ENCODE data around the gene HBZ.
"Not testable (repeated sequence)": the region's sequence is repeated elsewhere in the genome, so short reads cannot be mapped to it uniquely, and the experiment has no call there.

The HBZ gene

GRCh38 chr16:138049-138417, 14.4 kb upstream of the HBZ start:
- DNase-seq: peak; percentile 19

DNA sequence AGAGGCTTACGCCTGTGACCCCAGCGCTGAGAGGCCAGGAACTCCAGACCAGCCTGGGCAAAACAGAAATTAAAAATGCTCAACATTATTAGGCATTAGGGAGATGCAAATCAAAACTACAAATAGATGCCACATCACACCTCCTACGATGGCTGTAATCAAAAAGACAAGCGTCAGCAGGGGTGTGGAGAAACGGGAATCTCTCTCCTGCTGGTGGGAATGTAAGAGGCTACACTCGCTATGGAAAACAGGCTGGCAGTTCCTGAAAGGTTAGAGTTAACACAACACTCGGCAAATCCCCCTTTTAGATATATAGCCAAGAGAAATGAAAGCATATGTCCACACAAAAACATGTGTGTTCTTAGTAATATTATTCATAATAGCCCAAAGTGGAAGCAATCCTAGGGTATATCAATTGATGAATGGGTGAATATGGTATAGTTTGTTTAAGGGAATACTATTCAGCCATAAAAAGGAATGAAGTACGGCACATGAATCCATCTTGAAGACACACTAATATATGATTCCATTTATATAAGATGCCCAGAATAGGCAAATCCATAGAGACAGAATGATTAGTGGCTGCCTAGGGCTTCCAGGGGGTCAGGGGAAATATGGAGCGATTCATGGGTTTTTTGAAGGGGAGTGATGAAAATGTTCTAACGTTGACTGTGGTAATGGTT, 12.1 kb upstream of the HBZ start:
- DNase-seq: no peak

DNA sequence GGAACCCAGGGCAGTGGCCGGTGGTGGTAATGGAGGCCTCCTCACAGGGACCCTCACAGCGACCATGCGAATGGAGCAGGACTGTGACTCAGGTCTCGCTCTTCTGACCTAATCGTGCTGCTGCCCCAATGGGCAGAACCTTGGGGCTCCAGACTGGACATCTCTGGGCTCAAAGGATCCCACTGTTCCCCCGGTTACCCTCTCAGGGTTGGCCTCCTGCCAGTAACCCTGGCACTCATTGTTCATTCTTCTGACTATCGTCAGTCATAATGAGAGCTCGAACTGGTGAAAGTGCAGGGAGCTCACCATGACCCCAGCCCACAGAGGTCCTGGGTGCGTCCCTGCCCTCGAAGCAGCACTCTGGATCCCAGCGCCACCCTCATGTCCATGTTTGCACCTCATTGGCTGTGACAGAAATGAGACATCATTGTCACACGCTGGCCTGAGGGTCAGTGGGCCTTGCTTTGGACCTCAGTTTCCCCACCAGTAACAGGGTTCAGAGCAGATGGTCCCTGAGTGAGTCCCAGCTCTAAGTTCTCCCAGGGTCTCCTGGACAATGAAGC, 10.0 kb upstream of the HBZ start:
- DNase-seq: no peak

- no peak for DNase-seq
These were observed 9.4 kb upstream of the HBZ start for GRCh38 chr16:143047-143446.

DNA sequence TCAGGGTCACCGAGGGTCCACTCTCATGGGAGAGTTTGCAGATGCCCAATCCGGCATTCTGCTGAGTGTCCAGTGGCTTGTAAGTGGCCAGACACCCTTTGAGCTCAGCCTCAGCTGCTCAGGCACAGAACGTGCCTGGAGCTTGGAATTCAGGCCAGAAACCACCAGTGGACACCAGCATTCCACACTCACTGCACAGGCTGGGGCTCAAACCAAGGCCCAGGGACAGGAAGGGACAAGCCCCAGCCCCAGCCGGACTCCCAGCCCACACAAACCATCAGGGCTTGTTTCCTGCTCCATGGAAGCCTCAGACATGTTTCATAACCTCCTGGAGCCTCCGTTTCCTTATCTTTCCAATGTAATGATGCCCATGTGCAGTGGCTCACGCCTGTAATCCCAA, 9.0 kb upstream of the HBZ start:
- no peak for DNase-seq

- DNase-seq: no peak
These were observed 7.6 kb upstream of the HBZ start for GRCh38 chr16:144797-145252.

DNA sequence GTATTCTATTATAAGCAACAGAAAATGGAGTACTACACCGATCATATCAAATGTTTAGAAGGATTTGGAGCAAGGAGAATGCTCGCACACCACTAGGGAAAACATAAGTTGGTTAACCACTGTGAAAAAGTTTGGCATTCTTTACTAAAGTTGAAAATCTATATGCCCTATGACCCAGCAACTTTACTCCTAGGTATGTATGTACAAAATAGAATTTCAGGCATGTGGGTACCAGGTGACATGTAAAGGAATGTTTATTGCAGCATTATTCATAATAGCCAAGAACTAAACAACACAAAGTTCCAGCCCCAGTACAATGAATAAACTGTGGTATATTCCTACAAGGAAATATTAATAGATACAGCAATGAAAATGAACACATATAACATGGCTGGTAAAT, 5.8 kb upstream of the HBZ start:
- DNase-seq: no peak

- DNase-seq: peak; percentile 91
These were observed 3.3 kb upstream of the HBZ start for GRCh38 chr16:149024-149660.

GRCh38 chr16:153129-153521, 681 bp downstream of the HBZ start:
- DNase-seq: not testable (repeated sequence)

DNA sequence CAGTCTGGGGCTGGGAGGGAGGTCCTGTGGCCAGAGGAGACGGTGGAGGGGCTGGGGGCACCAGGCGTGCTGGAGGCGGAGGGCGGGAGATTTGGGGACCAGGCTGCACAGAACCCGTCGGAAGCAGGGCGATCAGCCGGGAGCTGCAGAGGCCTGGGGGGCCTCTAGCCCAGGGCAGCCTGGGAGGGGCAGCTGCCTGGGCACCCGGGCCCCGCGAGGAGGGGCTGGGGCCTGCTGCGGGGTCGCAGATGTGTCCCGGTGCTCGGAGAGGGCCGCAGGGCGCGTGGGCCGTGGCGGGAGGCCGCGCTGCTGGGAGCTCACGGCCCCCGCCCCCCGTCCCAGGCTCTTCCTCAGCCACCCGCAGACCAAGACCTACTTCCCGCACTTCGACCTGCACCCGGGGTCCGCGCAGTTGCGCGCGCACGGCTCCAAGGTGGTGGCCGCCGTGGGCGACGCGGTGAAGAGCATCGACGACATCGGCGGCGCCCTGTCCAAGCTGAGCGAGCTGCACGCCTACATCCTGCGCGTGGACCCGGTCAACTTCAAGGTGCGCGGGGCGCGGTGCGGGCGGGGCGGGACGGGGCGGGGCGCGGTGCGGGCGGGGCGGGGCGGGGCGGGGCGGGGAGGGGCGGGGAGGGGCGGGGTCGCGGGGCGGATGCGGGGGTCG, 1.2 kb downstream of the HBZ start:
- not testable (repeated sequence) for DNase-seq

DNA sequence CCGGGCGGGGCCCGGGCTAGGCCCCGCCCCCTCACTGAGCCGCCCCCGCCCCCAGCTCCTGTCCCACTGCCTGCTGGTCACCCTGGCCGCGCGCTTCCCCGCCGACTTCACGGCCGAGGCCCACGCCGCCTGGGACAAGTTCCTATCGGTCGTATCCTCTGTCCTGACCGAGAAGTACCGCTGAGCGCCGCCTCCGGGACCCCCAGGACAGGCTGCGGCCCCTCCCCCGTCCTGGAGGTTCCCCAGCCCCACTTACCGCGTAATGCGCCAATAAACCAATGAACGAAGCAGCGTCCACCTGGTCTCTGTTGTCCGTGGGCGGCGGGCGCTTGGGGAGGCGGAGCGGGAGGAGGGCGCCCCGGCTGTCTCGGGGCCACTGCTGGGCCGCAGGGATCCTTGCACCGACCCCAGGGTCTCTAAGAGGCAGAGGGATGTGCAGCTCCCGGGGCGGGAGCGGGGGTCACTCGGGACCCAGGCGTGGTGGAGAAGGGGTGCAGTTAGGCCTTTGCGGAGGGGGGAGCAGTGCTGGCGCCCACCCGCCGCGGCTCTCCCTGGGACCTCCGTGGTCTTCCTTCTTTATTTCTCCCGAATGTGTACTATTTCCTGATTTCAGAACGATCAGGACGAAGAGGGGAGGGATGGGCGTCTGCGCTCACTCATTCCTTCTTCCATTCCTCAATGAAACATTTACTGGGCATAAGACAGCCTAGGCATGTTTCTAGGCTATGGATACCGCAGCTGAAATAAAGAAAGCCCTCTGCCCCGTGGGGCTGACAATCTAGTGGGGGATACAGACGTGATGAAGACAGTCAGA, 2.0 kb downstream of the HBZ start:
- peak; percentile 20 for DNase-seq

DNA sequence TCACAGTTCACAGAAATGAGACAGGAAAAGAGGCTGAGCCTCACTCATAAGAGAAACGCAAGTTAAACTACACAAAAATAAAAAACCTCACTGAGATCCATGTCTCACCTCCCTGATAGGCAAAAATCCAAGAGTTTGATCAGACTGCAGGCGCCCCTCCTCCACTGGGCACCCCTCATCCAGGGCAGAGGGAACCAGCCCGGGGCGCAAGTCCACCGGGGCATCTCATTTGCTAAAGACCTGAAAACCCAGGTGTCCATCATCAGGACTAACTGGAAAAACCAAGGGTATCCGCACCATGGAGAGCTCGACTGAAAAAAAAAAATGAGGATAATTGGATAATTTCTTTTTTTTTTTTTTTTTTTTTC, 2.6 kb downstream of the HBZ start:
- no peak for DNase-seq

GRCh38 chr16:159136-159849, 6.8 kb downstream of the HBZ start:
- DNase-seq: no peak

DNA sequence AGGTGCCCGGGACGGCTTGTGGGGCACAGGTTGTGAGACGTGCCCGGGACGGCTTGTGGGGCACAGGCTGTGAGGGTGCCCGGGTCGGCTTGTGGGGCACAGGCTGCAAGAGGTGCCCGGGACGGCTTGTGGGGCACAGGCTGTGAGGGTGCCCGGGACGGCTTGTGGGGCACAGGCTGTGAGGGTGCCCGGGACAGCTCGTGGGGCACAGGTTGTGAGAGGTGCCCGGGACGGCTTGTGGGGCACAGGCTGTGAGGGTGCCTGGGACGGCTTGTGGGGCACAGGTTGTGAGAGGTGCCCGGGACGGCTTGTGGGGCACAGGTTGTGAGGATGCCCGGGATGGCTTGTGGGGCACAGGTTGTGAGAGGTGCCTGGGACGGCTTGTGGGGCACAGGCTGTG, 7.8 kb downstream of the HBZ start:
- DNase-seq: not testable (repeated sequence)

- DNase-seq: no peak
These were observed 8.3 kb downstream of the HBZ start for GRCh38 chr16:160691-161190.

- DNase-seq: no peak
These were observed 10.0 kb downstream of the HBZ start for GRCh38 chr16:162271-162991.

GRCh38 chr16:163139-163538, 10.7 kb downstream of the HBZ start:
- DNase-seq: not testable (repeated sequence)

DNA sequence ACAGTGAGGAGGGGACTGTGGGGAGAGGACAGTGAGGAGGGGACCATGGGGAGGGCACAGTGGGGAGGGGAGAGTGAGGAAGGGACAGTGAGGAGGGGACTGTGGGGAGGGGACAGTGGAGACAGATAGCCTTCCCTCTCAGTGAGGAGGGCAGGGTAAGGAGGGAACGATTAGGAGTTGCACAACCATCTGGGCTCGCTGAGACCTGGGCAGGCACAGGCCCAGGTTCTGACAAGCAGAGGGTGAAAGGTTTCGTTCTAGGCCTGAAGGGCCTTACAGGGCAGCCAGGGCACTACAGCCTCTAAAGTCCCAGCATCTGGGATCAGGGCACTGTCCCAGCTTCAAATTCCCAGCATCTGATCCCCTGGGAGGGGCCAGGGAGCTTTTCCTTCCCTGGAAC, 11.3 kb downstream of the HBZ start:
- DNase-seq: not testable (repeated sequence)

DNA sequence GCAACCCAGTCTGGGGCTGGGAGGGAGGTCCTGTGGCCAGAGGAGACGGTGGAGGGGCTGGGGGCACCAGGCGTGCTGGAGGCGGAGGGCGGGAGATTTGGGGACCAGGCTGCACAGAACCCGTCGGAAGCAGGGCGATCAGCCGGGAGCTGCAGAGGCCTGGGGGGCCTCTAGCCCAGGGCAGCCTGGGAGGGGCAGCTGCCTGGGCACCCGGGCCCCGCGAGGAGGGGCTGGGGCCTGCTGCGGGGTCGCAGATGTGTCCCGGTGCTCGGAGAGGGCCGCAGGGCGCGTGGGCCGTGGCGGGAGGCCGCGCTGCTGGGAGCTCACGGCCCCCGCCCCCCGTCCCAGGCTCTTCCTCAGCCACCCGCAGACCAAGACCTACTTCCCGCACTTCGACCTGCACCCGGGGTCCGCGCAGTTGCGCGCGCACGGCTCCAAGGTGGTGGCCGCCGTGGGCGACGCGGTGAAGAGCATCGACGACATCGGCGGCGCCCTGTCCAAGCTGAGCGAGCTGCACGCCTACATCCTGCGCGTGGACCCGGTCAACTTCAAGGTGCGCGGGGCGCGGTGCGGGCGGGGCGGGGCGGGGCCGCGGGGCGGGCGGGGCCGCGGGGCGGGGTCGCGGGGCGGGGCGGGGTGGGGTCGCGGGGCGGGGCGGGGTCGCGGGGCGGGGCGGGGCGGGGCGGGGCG, 11.8 kb downstream of the HBZ start:
- DNase-seq: not testable (repeated sequence)

DNA sequence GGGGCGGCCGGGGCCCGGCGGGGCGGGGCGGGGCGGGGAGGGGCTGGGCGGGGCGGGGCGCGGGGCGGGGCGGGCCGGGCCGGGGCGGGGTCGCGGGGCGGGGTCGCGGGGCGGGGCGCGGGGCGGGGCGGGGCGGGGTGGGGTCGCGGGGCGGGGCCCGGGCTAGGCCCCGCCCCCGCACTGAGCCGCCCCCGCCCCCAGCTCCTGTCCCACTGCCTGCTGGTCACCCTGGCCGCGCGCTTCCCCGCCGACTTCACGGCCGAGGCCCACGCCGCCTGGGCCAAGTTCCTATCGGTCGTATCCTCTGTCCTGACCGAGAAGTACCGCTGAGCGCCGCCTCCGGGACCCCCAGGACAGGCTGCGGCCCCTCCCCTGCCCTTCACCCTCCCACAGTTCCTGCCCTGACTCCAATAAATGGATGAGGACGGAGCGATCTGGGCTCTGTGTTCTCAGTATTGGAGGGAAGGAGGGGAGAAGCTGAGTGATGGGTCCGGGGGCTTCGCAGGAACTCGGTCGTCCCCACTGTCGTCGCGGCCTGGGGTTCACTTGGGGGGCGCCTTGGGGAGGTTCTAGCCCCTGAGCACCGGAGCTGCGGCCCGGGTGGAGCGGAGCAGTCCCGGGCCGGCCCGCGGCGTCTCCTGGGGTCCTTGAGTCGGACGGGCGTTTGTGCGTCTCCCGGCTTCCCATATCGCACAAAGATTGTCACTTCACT, 12.5 kb downstream of the HBZ start:
- DNase-seq: no peak
